GM19468 (cell line): ENCODE measurements around the gene KDM2A.

Experiments used
- ATAC-seq: cut with Tn5 transposase; IDR thresholded peaks from one replicate; pipeline ENCODE4 v1.9.1; 2021; ENCODE audit warnings: mild to moderate bottlenecking, moderate library complexity, moderate number of reproducible peaks; ENCODE audit not compliant: unreplicated experiment; ENCODE audit errors: extremely low read depth

Gene KDM2A

GRCh38 chr11:67118801-67119584 is at the start of gene KDM2A:
Gene KDM2A, plus strand, starts transcription at chr11:67119263. Its CDS starts 2,054 bp downstream, at chr11:67121317.
- ATAC-seq: peak; percentile 49

DNA sequence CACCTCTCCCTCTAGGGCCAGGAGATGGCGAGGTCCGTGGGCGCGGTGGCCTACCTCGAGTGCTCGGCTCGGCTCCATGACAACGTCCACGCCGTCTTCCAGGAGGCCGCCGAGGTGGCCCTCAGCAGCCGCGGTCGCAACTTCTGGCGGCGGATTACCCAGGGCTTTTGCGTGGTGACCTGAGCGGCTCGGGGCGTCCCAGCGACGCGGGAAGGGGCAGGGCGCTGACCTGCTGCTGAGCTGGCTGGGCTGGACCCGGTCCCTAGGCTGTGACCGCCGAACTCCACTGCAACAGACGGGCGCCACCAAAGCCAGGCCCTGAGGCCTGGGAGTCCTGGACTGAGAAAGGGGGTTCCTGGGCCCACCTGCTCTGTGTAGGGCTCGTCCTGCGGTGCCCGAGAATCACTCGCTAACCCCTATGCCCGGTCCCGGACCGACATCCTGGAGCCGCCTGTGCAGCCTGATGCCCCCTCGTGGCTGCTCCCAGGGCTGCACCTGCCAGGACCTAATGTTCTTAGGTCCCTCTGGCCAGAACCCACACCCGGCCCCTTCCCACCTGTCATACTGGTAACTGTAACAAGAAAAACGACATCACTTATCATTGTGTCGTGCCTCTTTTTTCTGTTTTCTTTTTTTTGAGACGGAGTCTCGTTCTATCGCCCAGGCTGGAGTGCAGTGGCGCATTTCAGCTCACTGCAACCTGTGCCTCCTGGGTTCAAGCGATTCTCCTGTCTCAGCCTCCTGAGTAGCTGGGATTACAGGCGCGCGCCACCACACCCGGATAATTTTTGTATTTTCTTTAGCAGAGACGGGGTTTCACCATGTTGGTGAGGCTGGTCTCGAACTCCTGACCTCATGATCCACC is 47.4 kb upstream of the KDM2A start:
- ATAC-seq: no peak

GRCh38 chr11:67072295-67072694 is 46.8 kb upstream of the KDM2A start:
- ATAC-seq: no peak

DNA sequence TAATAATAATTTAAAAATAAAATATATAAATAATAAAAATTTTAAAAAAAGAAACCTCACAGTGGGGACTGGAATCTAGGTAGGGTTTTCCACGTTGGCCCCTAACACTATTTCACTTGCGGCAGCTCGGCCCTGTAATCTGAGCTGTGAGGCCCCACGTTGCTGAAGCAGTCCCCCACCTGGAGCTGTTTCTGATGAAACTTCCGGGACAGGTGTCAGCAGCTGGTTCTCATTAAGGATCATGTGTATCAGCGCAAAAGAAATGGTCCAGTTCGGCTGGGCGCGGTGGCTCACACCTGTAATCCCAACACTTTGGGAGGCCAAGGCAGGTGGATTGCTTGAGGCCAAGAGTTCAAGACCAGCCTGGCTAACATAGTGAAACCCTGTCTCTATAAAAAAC is 45.2 kb upstream of the KDM2A start:
- no peak for ATAC-seq

DNA sequence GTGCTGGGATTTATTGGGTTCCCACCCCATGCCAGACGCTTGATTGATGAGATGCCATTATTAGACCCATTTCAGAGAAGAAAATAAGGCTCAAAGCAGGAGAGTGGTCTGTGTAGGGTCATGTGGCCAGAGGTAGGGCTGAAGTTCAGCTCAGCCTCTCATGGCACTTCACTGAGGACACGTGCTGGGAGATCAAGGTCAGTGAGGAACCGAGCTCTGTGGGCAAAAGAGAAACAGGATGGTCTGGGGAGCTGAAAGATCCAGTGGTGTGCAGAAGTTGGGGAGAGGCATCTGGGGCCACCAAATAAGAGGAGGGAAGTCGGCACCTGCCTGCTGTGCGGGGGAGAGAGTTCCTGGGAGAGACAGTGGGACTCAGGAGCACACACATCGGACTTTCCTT is 42.9 kb upstream of the KDM2A start:
- no peak for ATAC-seq

- no peak for ATAC-seq
Observed at GRCh38 chr11:67079065-67079705, 39.9 kb upstream of the KDM2A start.

GRCh38 chr11:67082071-67082791 is 36.8 kb upstream of the KDM2A start:
- ATAC-seq: no peak

GRCh38 chr11:67083786-67084366 is 35.2 kb upstream of the KDM2A start:
- ATAC-seq: no peak

DNA sequence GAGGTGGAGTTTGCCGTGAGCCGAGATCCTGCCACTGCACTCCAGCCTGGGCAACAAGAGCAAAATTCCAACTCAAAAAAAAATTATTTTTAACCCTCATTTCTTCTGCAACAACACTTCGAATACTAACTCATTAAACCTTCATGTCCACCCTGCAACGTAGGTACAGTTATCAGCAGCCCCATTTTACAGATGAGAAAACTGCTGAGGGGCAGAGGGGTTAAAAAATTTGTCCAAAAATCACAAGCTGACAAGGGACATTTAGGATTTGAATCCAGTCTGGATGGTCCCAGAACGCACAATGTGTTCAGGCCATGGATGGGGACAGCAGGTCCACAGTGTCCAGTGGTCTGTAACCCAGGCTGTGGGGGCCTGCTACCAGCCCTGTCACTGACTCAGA is 33.4 kb upstream of the KDM2A start:
- no peak for ATAC-seq

DNA sequence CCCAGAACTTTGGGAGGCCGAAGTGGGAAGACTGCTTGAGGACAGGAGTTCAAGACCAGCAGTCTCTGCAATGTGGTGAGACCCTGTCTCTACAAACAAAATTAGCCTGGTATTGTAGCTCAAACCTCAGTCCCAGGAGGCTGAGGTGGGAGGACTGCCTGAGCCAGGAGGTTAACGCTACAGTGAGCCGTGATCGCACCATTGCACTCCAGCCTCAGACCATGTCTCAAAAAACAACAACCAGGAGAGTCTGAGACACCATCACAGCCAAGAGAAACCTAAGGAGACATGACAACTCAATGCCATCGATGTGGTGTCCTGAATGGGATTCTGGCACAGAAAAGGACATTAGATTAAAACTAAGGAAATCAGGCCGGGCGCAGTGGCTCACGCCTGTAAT is 28.3 kb upstream of the KDM2A start:
- no peak for ATAC-seq

DNA sequence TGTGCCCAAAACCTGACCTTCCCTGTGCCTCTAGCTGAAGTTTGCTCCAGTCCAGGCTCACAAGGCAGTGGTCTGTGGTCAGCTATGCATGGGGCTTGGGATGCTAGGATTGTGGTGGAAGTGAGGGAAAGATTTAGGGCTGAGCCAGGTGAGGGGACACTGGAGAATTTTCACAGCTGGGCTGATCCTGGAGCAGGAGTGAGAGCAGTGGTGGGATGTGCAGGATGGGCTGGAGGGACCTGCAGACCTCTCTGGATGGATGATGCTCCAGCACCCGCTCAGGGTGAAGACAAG is 23.9 kb upstream of the KDM2A start:
- no peak for ATAC-seq

DNA sequence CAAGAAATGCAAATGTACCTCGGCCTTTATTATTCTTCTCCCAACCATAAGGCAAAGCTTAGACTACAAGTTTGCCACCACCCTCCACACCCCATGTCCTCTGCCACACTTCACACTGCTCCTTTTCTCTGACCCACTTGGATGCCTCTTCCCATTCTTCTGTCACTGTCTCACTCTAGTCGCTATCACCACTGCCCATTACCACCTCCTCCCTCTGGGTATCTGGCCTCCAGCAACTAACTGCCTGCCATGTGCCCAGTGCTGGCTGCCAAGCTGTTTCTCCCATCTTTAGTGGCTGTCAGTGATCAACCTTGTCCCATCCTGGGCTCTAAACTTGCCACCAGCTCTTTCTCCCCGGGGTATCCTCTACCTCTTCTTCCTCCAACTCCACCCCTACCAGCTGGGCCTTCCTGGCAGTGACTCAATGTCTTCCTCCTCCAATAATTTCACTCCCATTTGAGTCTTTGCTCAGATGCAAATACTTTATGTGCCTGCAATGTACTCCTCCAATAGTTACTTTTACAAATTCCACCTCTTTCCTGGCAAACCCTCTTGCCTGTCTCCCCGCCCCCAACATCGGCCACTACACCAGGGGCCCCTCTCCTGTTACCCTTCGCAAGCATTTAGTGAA is 20.1 kb upstream of the KDM2A start:
- ATAC-seq: no peak

GRCh38 chr11:67099831-67100324 is 19.2 kb upstream of the KDM2A start:
- ATAC-seq: no peak

- ATAC-seq: no peak
Observed at GRCh38 chr11:67102664-67103063, 16.4 kb upstream of the KDM2A start.

DNA sequence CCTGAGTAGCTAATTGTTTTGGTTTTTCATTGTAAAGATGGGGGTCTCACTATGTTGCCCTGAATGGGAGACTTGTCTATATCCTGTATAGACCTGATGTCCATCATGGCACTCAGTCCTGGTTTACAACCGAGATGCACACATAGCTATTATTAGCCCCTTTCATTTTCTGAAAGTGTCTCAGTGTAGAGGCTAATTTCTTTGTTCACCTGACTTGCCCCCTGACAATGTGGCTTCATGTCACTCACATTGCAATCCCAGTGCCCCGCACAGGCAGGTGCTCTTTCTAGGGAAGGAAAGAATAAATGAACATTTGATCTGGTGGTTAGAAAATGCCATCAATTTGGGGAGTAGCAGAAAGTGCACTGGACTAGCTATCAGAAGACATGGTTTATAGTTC is 13.1 kb upstream of the KDM2A start:
- ATAC-seq: no peak

- no peak for ATAC-seq
Observed at GRCh38 chr11:67111261-67111660, 7.8 kb upstream of the KDM2A start.

- peak; percentile 64 for ATAC-seq
Observed at GRCh38 chr11:67113231-67113721, 5.8 kb upstream of the KDM2A start.

GRCh38 chr11:67114275-67114896 is 4.7 kb upstream of the KDM2A start:
- no peak for ATAC-seq

GRCh38 chr11:67116758-67117105 is 2.3 kb upstream of the KDM2A start:
- ATAC-seq: no peak
